WTC11 (cell line): ENCODE results near the gene ZNF770. TPM values are rescaled to one million over a fixed set of nuclear protein-coding genes. Genes with fewer than 3 reads are reported as not detected.

ENCODE experiments used
- ATAC-seq: fragments of 200-7000 bp; cut with Tn5 transposase; 2 replicates; pipeline ENCODE4 v1.10.0; 2021; ENCODE audit warnings: mild to moderate bottlenecking, moderate library complexity
- CTCF ChIA-PET: fragments of 300-600 bp; sonication (Branson Sonifier 250); formaldehyde crosslinking; loops from one replicate; lab custom pipeline; 2021; ENCODE audit warnings: antibody characterized with exemption; lab: Charles Lee
- POLR2A ChIA-PET: fragments of 350-600 bp; sonication (Branson Sonifier 250); formaldehyde crosslinking; loops from one replicate; lab custom pipeline; 2021; ENCODE audit warnings: antibody characterized with exemption; lab: Charles Lee
- DNase-seq: peaks from one replicate; pipeline ENCODE4 v3.0.0; 2021; ENCODE audit warnings: low spot score
- H3K27ac Mint-ChIP-seq: 2 replicates; pipeline ENCODE4 v1.8.0; 2021; ENCODE audit warnings: mixed read lengths
- H3K27me3 Mint-ChIP-seq: 2 replicates; pipeline ENCODE4 v1.8.0; 2021; ENCODE audit warnings: low read depth, mild to moderate bottlenecking, moderate library complexity, mixed read lengths
- H3K36me3 Mint-ChIP-seq: 2 replicates; pipeline ENCODE4 v1.8.0; 2021; ENCODE audit warnings: mixed read lengths
- H3K4me1 Mint-ChIP-seq: 2 replicates; pipeline ENCODE4 v1.8.0; 2022; ENCODE audit warnings: mixed read lengths
- H3K4me3 Mint-ChIP-seq: 2 replicates; pipeline ENCODE4 v1.8.0; 2021; ENCODE audit warnings: mild to moderate bottlenecking, moderate library complexity, mixed read lengths
- H3K9me3 Mint-ChIP-seq: 2 replicates; pipeline ENCODE4 v1.8.0; 2021; ENCODE audit warnings: mixed read lengths
- CREM ChIP-seq: sonication (generic); formaldehyde crosslinking; IDR thresholded peaks from 2 replicates; pipeline ENCODE4 v1.8.1; 2022; ENCODE audit warnings: mild to moderate bottlenecking, missing genetic modification reagents, moderate library complexity
- E2F5 ChIP-seq: sonication (generic); formaldehyde crosslinking; IDR thresholded peaks from 2 replicates; pipeline ENCODE4 v1.8.1; 2022; ENCODE audit warnings: mild to moderate bottlenecking, moderate library complexity, missing genetic modification reagents
- ESRRA ChIP-seq: sonication (generic); formaldehyde crosslinking; IDR thresholded peaks from 2 replicates; pipeline ENCODE4 v1.8.1; 2022; ENCODE audit warnings: mild to moderate bottlenecking, missing genetic modification reagents, borderline replicate concordance
- ETV6 ChIP-seq: sonication (generic); formaldehyde crosslinking; IDR thresholded peaks from 2 replicates; pipeline ENCODE4 v1.8.1; 2022; ENCODE audit warnings: mild to moderate bottlenecking, missing genetic modification reagents
- FOXJ3 ChIP-seq: sonication (generic); formaldehyde crosslinking; IDR thresholded peaks from 2 replicates; pipeline ENCODE4 v1.9.0; 2021; ENCODE audit warnings: missing genetic modification reagents, mild to moderate bottlenecking, borderline replicate concordance
- GTF2I ChIP-seq: fragments of 250-450 bp; sonication (Bioruptor Pico); conservative IDR thresholded peaks from 2 replicates; pipeline ENCODE4 v1.4.0; 2021; ENCODE audit warnings: mild to moderate bottlenecking
- JUN ChIP-seq: sonication (generic); formaldehyde crosslinking; IDR thresholded peaks from 2 replicates; pipeline ENCODE4 v1.8.0; 2023; ENCODE audit warnings: mild to moderate bottlenecking, missing genetic modification reagents
- NR2C2 ChIP-seq: sonication (generic); formaldehyde crosslinking; IDR thresholded peaks from 2 replicates; pipeline ENCODE4 v1.8.0; 2022; ENCODE audit warnings: mild to moderate bottlenecking, missing genetic modification reagents
- OVOL2 ChIP-seq: fragments of 250-450 bp; sonication (Bioruptor Pico); IDR thresholded peaks from 2 replicates; pipeline ENCODE4 v1.9.0; 2021; ENCODE audit warnings: mild to moderate bottlenecking, borderline replicate concordance
- RELA ChIP-seq: sonication (generic); formaldehyde crosslinking; IDR thresholded peaks from 2 replicates; pipeline ENCODE4 v1.8.1; 2022; ENCODE audit warnings: missing genetic modification reagents, mild to moderate bottlenecking, borderline replicate concordance
- SOX15 ChIP-seq: fragments of 250-450 bp; sonication (Bioruptor Pico); IDR thresholded peaks from 2 replicates; pipeline ENCODE4 v1.9.0; 2021; ENCODE audit warnings: mild to moderate bottlenecking
- TCF7 ChIP-seq: sonication (generic); formaldehyde crosslinking; IDR thresholded peaks from 2 replicates; pipeline ENCODE4 v1.8.0; 2022; ENCODE audit warnings: mild to moderate bottlenecking, low read depth, missing genetic modification reagents, moderate library complexity
- TEAD4 ChIP-seq: sonication (generic); formaldehyde crosslinking; IDR thresholded peaks from 2 replicates; pipeline ENCODE4 v1.8.0; 2022; ENCODE audit warnings: mild to moderate bottlenecking, missing genetic modification reagents
- ZNF138 ChIP-seq: sonication (generic); formaldehyde crosslinking; conservative IDR thresholded peaks from 2 replicates; pipeline ENCODE4 v1.8.1; 2022; ENCODE audit warnings: mild to moderate bottlenecking, moderate library complexity, missing genetic modification reagents
- ZNF232 ChIP-seq: sonication (generic); formaldehyde crosslinking; IDR thresholded peaks from 2 replicates; pipeline ENCODE4 v1.8.0; 2022; ENCODE audit warnings: mild to moderate bottlenecking, missing genetic modification reagents
- total RNA-seq: library from RNA; stranded (reverse); gene quantifications from 3 replicates; pipeline ENCODE4 v1.2.3, GENCODE V29; 2021
- TF ChIP-seq, protein P1 (sequence below): sonication (generic); formaldehyde crosslinking; IDR thresholded peaks from 2 replicates; pipeline ENCODE4 v1.8.0; 2023; ENCODE audit warnings: missing genetic modification reagents, mild to moderate bottlenecking, borderline replicate concordance
- TF ChIP-seq, protein P2 (sequence below): sonication (generic); formaldehyde crosslinking; IDR thresholded peaks from 2 replicates; pipeline ENCODE4 v1.8.0; 2022; ENCODE audit warnings: missing genetic modification reagents
- TF ChIP-seq, protein P3 (sequence below): sonication (generic); formaldehyde crosslinking; IDR thresholded peaks from 2 replicates; pipeline ENCODE4 v1.8.0; 2022; ENCODE audit warnings: mild to moderate bottlenecking, missing genetic modification reagents

ZNF770 gene
- total RNA-seq, 1 experiment from 2014 or later = 142 TPM

DNA sequence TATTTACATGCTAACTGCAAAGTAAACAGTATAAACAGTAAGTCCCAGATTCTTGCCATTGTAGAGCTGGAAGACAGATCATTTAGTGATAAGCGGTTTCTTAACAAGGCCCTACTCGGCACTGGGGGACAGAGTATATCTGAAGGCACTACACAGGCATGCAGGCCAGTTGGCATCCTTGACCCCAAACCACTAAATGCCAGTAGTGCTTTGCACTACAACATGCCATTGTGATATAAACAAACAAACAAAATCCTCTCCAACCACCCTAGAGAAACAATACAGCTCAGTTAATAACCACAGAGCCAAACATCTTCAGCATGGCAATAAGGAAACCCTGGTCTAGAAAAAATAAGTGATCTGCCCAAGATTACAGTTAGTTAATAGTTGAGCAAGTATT, 23.8 kb downstream of the ZNF770 start:
- POLR2A ChIA-PET = no interaction called here
- TF ChIP-seq SOX15 (CRISPR knock-in tag) = no peak
- no peak for TF ChIP-seq ETV6 (CRISPR knock-in tag)
- no peak for TF ChIP-seq JUN (CRISPR knock-in tag)
- TF ChIP-seq TEAD4 (CRISPR knock-in tag) = no peak
- no peak for TF ChIP-seq E2F5 (CRISPR knock-in tag)
- TF ChIP-seq, protein P1, sequence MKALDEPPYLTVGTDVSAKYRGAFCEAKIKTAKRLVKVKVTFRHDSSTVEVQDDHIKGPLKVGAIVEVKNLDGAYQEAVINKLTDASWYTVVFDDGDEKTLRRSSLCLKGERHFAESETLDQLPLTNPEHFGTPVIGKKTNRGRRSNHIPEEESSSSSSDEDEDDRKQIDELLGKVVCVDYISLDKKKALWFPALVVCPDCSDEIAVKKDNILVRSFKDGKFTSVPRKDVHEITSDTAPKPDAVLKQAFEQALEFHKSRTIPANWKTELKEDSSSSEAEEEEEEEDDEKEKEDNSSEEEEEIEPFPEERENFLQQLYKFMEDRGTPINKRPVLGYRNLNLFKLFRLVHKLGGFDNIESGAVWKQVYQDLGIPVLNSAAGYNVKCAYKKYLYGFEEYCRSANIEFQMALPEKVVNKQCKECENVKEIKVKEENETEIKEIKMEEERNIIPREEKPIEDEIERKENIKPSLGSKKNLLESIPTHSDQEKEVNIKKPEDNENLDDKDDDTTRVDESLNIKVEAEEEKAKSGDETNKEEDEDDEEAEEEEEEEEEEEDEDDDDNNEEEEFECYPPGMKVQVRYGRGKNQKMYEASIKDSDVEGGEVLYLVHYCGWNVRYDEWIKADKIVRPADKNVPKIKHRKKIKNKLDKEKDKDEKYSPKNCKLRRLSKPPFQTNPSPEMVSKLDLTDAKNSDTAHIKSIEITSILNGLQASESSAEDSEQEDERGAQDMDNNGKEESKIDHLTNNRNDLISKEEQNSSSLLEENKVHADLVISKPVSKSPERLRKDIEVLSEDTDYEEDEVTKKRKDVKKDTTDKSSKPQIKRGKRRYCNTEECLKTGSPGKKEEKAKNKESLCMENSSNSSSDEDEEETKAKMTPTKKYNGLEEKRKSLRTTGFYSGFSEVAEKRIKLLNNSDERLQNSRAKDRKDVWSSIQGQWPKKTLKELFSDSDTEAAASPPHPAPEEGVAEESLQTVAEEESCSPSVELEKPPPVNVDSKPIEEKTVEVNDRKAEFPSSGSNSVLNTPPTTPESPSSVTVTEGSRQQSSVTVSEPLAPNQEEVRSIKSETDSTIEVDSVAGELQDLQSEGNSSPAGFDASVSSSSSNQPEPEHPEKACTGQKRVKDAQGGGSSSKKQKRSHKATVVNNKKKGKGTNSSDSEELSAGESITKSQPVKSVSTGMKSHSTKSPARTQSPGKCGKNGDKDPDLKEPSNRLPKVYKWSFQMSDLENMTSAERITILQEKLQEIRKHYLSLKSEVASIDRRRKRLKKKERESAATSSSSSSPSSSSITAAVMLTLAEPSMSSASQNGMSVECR (CRISPR knock-in tag) = no peak
- TF ChIP-seq, protein P2, sequence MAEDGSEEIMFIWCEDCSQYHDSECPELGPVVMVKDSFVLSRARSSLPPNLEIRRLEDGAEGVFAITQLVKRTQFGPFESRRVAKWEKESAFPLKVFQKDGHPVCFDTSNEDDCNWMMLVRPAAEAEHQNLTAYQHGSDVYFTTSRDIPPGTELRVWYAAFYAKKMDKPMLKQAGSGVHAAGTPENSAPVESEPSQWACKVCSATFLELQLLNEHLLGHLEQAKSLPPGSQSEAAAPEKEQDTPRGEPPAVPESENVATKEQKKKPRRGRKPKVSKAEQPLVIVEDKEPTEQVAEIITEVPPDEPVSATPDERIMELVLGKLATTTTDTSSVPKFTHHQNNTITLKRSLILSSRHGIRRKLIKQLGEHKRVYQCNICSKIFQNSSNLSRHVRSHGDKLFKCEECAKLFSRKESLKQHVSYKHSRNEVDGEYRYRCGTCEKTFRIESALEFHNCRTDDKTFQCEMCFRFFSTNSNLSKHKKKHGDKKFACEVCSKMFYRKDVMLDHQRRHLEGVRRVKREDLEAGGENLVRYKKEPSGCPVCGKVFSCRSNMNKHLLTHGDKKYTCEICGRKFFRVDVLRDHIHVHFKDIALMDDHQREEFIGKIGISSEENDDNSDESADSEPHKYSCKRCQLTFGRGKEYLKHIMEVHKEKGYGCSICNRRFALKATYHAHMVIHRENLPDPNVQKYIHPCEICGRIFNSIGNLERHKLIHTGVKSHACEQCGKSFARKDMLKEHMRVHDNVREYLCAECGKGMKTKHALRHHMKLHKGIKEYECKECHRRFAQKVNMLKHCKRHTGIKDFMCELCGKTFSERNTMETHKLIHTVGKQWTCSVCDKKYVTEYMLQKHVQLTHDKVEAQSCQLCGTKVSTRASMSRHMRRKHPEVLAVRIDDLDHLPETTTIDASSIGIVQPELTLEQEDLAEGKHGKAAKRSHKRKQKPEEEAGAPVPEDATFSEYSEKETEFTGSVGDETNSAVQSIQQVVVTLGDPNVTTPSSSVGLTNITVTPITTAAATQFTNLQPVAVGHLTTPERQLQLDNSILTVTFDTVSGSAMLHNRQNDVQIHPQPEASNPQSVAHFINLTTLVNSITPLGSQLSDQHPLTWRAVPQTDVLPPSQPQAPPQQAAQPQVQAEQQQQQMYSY (CRISPR knock-in tag) = no peak
- TF ChIP-seq CREM (CRISPR knock-in tag) = no peak
- peaks cover 43% of the 10 kb centered on the region for H3K36me3 Mint-ChIP-seq
- ATAC-seq (no peak), DNase-seq (no peak)
- no peak overlapping the region for H3K4me3 Mint-ChIP-seq
- peaks cover 17% of the 10 kb centered on the region for H3K4me1 Mint-ChIP-seq
- H3K9me3 Mint-ChIP-seq = no peaks in the 10 kb centered on the region
- H3K27ac Mint-ChIP-seq = peak overlapping the region; percentile 29; the same call in 1 of the 2 replicates
- CTCF ChIA-PET = interaction anchor here (1.0 kb wide), 1 partner anchor 10 kb away, joined by 3 read pairs; no protein-coding TSS in a partner anchor
- H3K27me3 Mint-ChIP-seq = no peaks in the 10 kb centered on the region

DNA sequence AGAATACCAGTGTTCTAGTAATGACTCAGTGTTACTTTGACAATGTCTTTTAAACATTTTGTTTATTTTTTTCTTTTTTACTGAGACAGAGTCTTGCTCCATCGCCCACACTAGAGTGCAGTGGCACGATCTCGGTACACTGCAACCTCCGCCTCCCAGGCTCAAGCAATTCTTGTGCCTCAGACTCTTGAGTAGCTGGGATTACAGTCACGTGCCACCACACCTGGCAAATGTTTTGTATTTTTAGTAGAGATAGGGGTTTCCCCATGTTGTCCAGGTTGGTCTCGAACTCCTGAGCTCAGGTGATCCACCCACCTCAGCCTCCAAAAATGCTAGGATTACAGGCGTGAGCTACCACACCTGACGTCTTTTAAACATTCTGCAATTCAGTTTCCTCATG, 34.2 kb downstream of the ZNF770 start:
- ChIA-PET POLR2A (no interaction called here), CTCF (no interaction called here)
- no peak overlapping the region for H3K4me3 Mint-ChIP-seq
- H3K4me1 Mint-ChIP-seq = no peaks in the 10 kb centered on the region
- peaks cover 42% of the 10 kb centered on the region for H3K36me3 Mint-ChIP-seq
- H3K27ac Mint-ChIP-seq = no peak overlapping the region
- peaks cover 4% of the 10 kb centered on the region for H3K9me3 Mint-ChIP-seq
- no peaks in the 10 kb centered on the region for H3K27me3 Mint-ChIP-seq
- DNase-seq (no peak), ATAC-seq (no peak)
- TF ChIP-seq ESRRA = no peak
- TF ChIP-seq, protein P3, sequence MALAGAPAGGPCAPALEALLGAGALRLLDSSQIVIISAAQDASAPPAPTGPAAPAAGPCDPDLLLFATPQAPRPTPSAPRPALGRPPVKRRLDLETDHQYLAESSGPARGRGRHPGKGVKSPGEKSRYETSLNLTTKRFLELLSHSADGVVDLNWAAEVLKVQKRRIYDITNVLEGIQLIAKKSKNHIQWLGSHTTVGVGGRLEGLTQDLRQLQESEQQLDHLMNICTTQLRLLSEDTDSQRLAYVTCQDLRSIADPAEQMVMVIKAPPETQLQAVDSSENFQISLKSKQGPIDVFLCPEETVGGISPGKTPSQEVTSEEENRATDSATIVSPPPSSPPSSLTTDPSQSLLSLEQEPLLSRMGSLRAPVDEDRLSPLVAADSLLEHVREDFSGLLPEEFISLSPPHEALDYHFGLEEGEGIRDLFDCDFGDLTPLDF (CRISPR knock-in tag) = no peak
- no peak for TF ChIP-seq TCF7
- no peak for TF ChIP-seq NR2C2 (CRISPR knock-in tag)
- no peak for TF ChIP-seq OVOL2 (CRISPR knock-in tag)
- no peak for TF ChIP-seq ZNF232 (CRISPR knock-in tag)
- TF ChIP-seq CREM (CRISPR knock-in tag) = no peak
- no peak for TF ChIP-seq RELA
- TF ChIP-seq FOXJ3 (CRISPR knock-in tag) = no peak
- no peak for TF ChIP-seq ZNF138 (CRISPR knock-in tag)
- no peak for TF ChIP-seq GTF2I (CRISPR knock-in tag)
